HG03025 (cell line): Measurements from ENCODE around the gene PAN2.
"Not testable (repeated sequence)": the region's sequence is repeated elsewhere in the genome, so short reads cannot be mapped to it uniquely, and the experiment has no call there.

ENCODE experiments used
- ATAC-seq: cut with Tn5 transposase; IDR thresholded peaks from one replicate; pipeline ENCODE4 v1.9.1; 2021; ENCODE audit warnings: mild to moderate bottlenecking, moderate library complexity; ENCODE audit not compliant: unreplicated experiment, low FRiP score

The PAN2 gene

DNA sequence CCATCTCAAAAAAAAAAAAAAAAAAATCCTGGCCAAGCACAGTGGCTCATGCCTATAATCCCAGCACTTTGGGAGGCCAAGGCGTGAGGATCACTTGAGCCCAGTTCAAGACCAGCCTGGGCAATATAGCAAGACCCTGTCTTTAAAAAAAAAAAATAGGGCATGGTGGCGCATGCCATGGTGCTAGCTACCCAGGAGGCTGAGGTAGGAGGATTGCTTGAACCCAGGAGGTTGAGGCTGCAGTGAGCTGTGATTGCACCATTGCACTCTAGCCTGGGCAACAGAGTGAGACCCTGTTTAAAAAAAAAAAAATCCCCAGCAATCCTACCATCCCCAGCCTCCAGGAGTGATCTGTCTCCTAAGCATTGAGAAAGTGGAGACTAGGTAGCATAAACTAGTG, 8.5 kb upstream of the PAN2 start:
- not testable (repeated sequence) for ATAC-seq

- no peak for ATAC-seq
These were observed 7.8 kb upstream of the PAN2 start for GRCh38 chr12:56341616-56342015.

GRCh38 chr12:56339158-56339422, 5.3 kb upstream of the PAN2 start:
- no peak for ATAC-seq

GRCh38 chr12:56338308-56339157, 4.7 kb upstream of the PAN2 start, which contains the start of gene IL23A:
Gene IL23A (plus strand): TSS chr12:56338884. CDS start chr12:56339045, 161 bp downstream.
- no peak for ATAC-seq

- no peak for ATAC-seq
These were observed 4.0 kb upstream of the PAN2 start for GRCh38 chr12:56337753-56338251.

DNA sequence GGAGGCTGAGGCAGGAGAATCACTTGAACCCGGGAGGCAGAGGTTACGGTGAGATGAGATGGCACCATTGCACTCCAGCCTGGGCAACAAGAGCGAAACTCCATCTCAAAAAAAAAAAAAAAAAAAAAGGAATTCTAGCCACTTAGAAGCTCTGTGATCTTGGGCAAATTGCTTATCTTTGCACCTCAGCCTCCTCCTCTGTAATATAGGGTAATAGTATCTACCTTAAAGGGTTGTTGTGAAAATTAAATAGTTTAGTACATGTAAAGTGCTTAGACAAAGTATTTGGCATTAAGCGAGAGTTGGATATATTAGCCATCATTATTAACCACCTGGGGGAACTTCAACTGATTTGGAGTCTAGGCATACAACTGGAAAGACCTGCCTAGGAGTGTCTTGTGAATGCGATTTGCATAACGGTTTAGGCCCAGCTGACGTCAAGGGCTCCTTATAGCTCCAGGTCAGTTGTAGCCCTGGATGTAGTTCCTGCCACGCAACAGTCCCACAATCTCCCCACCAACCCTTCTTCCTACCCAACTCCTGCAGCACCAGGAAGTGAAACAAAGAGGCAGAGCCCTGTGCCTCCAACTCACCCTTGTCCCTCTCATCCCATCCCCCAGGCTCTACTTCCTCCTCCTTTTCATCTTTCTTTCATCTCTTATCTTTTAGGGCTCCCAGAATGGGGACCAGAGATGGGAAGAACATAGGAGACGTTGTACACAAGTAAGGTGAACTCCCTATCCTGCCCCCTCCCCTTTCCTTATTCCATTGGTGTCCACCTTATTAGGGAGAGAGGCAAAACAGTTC, 2.8 kb upstream of the PAN2 start:
- no peak for ATAC-seq

DNA sequence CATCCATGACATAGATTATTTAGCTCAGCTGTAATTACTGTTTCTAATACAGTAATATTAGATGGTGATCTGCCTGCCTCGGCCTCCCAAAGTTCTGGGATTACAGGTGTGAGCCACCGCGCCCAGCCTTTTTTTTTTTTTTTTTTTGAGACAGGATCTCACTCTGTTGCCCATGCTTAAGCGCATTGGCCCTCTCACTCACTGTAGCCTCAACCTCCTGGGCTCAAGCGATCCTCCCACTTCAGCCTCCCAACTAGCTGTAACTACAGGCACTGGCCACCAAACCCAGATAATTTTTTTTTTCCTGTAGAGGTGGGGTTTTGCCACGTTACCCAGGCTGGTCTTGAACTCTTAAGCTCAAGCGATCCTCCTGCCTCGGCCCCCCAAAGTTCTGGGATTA, 1.7 kb upstream of the PAN2 start:
- not testable (repeated sequence) for ATAC-seq

DNA sequence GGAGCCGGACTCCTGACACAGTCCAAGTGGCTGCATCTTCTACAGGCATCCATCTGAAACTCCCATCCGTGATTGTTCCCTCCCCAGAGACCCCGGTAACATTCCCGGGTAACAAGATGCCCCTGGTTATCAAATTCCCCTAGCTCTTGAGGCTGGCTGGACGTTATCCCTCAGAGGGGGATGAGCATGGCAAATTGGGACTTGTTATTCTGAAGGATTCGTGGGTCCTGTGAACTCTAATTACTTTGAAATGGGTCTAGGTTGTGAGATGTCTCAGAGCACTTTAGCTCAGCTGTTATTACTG, 642 bp upstream of the PAN2 start:
- no peak for ATAC-seq

GRCh38 chr12:56333197-56333678, 562 bp downstream of the PAN2 start:
- no peak for ATAC-seq

DNA sequence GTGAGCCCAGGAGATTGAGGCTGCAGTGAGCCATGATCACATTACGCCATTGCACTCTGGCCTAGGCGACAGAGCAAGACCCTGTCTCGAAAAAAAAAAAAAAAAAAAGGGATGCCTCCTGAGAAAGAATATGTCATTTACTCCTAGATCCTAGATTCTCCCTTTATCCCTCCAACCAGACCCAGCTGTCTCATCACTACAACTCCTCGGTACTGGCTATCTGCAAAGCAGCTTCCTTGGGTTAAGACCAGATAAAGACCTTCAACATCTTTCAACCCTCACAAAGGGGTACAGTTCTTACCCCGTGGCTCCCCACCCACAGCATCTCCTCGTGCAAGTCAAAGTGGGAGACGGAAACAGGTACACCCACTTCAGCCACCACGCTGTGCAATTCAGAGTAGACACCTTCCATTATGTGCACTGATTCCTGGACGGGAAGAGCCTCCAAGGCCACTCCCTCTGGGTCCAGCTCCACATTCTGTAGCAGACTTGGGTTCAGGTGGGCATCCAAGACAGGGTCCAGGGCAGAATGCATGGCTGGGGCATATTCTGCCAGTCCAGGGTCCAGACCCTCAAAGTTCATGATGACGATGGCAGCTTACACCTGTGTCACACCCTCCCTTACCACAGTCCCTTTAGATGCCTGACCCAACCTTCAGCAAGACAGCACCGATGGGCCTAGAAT, 1.1 kb downstream of the PAN2 start:
- no peak for ATAC-seq

GRCh38 chr12:56330936-56331490, 2.8 kb downstream of the PAN2 start:
- ATAC-seq, result no peak

DNA sequence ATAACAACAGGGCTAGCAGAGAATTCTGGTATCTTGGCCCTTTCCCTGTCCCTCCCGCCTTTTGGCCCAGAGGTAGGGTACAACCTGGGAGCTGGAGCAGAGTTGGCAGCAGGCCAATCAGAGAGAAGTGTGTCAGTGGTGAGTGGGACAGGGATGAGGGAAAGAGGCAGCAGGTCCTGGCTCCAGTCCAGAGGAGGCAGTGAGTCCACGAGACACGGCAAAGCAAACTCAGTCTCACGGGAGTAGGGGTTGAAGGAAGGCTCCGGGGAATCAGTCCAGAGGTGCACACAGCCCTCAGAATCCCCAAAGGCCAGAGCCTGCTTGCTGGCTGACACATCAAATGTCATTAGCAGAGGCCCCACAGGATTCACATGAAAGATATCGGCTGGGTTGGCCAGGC, 7.3 kb downstream of the PAN2 start:
- no peak for ATAC-seq

GRCh38 chr12:56326126-56326525, 7.7 kb downstream of the PAN2 start:
- no peak for ATAC-seq

- ATAC-seq, result no peak
These were observed 9.6 kb downstream of the PAN2 start for GRCh38 chr12:56324206-56324605.

DNA sequence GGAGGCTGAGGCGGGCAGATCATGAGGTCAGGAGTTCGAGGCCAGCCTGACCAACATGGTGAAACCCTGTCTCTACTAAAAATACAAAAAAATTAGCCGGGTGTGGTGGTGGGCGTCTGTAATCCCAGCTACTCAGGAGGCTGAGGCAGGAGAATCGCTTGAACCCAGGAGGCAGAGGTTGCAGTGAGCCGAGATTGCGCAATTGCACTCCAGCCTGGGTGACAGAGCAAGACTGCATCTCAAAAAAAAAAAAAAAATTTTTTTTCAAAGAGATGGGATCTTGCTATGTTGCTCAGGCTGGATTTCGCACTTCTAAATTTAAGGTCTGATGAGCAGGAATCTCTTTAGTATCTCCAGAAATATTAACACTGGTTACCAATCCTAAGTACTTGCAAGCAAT, 12.2 kb downstream of the PAN2 start:
- ATAC-seq, result not testable (repeated sequence)

GRCh38 chr12:56321027-56321426, 12.8 kb downstream of the PAN2 start:
- no peak for ATAC-seq

DNA sequence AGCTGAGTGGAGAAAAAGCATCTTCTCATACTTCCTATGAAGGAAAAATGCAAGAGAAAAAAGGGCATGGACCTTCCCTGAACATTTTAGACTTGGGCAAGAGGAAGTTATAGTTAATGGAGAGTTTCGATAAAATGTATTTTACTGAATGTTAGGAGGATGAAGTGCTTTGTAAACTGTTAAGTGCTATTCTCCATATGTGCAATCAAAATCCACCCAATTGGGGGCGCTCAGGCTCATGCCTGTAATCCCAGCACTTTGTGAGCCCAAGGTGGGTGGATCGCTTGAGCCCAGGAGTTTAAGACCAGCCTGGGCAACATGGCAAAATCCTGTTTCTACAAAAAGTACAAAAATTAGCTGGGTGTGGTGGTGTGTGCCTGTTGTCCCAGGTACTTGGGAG, 16.1 kb downstream of the PAN2 start:
- ATAC-seq, result no peak

DNA sequence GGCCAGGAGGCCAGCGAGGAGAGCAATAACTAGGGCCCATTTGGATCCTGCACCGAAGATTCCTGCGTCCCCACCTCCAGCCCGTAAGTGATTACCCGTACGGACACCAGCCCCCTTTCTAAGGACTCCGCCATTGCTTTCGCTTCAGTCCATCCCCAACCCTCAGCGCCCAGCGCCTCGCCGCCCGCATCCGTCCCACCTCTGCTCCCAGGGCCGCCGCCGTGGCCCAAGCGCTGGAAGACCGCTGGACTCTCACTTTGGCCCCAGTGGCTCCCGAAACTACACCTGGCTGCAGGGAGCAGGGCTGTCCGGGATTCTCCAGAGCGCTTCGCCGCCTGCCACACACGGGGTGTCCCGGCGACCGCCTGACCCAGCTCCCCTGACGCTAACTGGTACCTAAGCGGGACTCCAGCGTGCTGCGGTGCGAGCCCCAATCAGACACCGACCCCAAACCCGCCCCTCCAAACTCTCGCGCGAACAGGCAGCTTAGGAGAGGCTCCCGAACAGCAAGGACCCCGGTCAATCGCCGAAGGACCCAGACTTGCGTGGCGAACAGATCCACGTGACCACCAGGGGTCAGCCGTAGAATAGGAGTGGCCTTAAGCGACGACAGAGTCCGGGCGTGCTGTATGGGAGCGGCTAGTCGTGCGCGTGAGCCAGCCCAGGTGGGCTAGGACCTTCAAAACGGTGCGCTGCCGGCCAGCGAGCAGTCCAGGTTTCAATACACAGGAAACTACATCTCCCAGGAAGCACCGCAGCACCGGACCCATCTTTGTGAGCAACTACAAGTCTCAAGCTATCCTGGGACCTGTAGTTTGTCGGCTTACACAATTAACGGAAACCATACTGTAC, 18.0 kb downstream of the PAN2 start, which contains the start of gene CNPY2:
CNPY2 (minus strand) TSS at position 367 of the 852 bp plus-strand sequence. CDS start 771 bp downstream, outside the sequence.
- ATAC-seq, result peak; percentile 83

GRCh38 chr12:56315249-56315621, 18.6 kb downstream of the PAN2 start:
- ATAC-seq, result no peak

DNA sequence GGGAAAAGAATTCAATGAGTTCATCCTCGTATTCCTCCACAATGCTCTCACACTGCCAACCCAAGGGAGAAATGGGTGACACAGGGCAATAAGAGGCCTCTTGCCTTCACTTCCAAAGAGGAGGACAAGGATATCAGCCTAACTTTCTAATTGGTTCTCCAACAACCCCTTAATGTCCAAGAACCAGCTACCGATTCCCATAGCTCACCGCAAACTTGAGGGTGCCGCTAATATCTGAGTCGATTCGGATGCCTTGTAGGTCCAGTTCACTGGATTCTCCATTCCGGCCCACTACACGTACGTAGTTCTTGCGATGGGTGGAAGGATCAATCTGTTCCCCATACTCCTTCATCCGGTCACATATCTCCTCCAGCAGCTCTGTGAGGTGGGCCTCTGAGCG, 22.8 kb downstream of the PAN2 start:
- ATAC-seq, result no peak
